Esophagus (tissue), 2 donors: ENCODE data around the gene PLA2G4A. TPM values are rescaled to one million over a fixed set of nuclear protein-coding genes. Genes with fewer than 3 reads are reported as not detected.
"Not testable (repeated sequence)": the region's sequence is repeated elsewhere in the genome, so short reads cannot be mapped to it uniquely, and the experiment has no call there.

ENCODE experiments used
- H3K27ac ChIP-seq, 2 donors: one replicate each; pipeline ENCODE4 v1.5.1; 2013; ENCODE audit warnings: low read depth in 2 of 2, mild to moderate bottlenecking in 2 of 2, inconsistent platforms in 1 of 2, low read length in 1 of 2, moderate library complexity in 1 of 2
- H3K27me3 ChIP-seq, 2 donors: one replicate each; pipeline ENCODE4 v1.6.1; 2013; ENCODE audit warnings: low read length in 2 of 2, control low read depth in 1 of 2, mild to moderate bottlenecking in 1 of 2; ENCODE audit not compliant: insufficient read depth in 2 of 2, control insufficient read depth in 1 of 2
- H3K36me3 ChIP-seq, 2 donors: one replicate each; pipeline ENCODE4 v1.6.1; 2013; ENCODE audit warnings: low read length in 1 of 2; ENCODE audit not compliant: control insufficient read depth in 2 of 2, insufficient read depth in 2 of 2
- H3K4me1 ChIP-seq, 2 donors: one replicate each; pipeline ENCODE4 v1.6.1; 2013; ENCODE audit warnings: low read length in 1 of 2; ENCODE audit not compliant: control insufficient read depth in 2 of 2, insufficient read depth in 2 of 2
- H3K4me3 ChIP-seq, 2 donors: one replicate each; pipeline ENCODE4 v1.5.1; 2013; ENCODE audit warnings: low read length in 2 of 2, mild to moderate bottlenecking in 2 of 2, low read depth in 1 of 2, moderate library complexity in 1 of 2
- H3K9me3 ChIP-seq, 2 donors: one replicate each; pipeline ENCODE4 v1.6.1; 2013; ENCODE audit warnings: mild to moderate bottlenecking in 2 of 2, low read depth in 1 of 2, low read length in 1 of 2, moderate library complexity in 1 of 2; ENCODE audit not compliant: control insufficient read depth in 2 of 2, insufficient read depth in 1 of 2
- WGBS, 2 donors: extraction: QIAGEN DNeasy Blood & Tissue Kit; methylation state at CpG; one replicate each; pipeline ENCODE4 v1.1.7; 2013; 5-methylcytosine and 5-hydroxymethylcytosine counted together
- polyA plus RNA-seq, 2 donors: library from polyadenylated mRNA; stranded (reverse); fragments of 200-250 nt; gene quantifications; one replicate each; pipeline ENCODE4 v1.2.3, GENCODE V29; 2013
- donor health status: healthy with polysubstance abuse.
- donor health status: Bipolar disorder and iron deficiency.

PLA2G4A gene
- polyA plus RNA-seq, 2 donors, result 3.1 to 6.3 TPM

GRCh38 chr1:186922814-186923213, 94.1 kb downstream of the PLA2G4A start:
- WGBS, 2 donors, result 57 to 63% methylated on average over 4 of the region's 4 CpGs
- not testable (repeated sequence) for H3K36me3 ChIP-seq, H3K9me3 ChIP-seq, H3K4me1 ChIP-seq, H3K4me3 ChIP-seq, H3K27me3 ChIP-seq, H3K27ac ChIP-seq

GRCh38 chr1:186923486-186923885, 94.7 kb downstream of the PLA2G4A start:
- no peaks in the 10 kb centered on the region for H3K4me1 ChIP-seq
- H3K27ac ChIP-seq, result no peak overlapping the region
- WGBS, 2 donors, result 36 to 43% methylated on average over 2 of the region's 2 CpGs
- H3K36me3 ChIP-seq, result no peaks in the 10 kb centered on the region
- H3K4me3 ChIP-seq, result no peak overlapping the region
- H3K9me3 ChIP-seq, result no peaks in the 10 kb centered on the region
- no peaks in the 10 kb centered on the region for H3K27me3 ChIP-seq

- H3K4me3 ChIP-seq, result no peak overlapping the region
- no peaks in the 10 kb centered on the region for H3K9me3 ChIP-seq
- no peaks in the 10 kb centered on the region for H3K36me3 ChIP-seq
- WGBS, 2 donors, result 46 to 49% methylated on average over 3 of the region's 3 CpGs
- H3K27me3 ChIP-seq, result no peaks in the 10 kb centered on the region
- no peak overlapping the region for H3K27ac ChIP-seq
- no peaks in the 10 kb centered on the region for H3K4me1 ChIP-seq
Measured at GRCh38 chr1:186925881-186926669, 97.3 kb downstream of the PLA2G4A start.

GRCh38 chr1:186927884-186928283, 99.1 kb downstream of the PLA2G4A start:
- H3K4me3 ChIP-seq, result no peak overlapping the region
- WGBS, 2 donors, result 60 to 80% methylated on average over 4 of the region's 4 CpGs

GRCh38 chr1:186930238-186930637, 101.5 kb downstream of the PLA2G4A start:
- H3K9me3 ChIP-seq, result no peaks in the 10 kb centered on the region
- H3K27me3 ChIP-seq, result no peaks in the 10 kb centered on the region
- no peaks in the 10 kb centered on the region for H3K4me1 ChIP-seq
- WGBS, 2 donors, result 83 to 87% methylated on average over 2 of the region's 2 CpGs
- H3K27ac ChIP-seq, result no peak overlapping the region
- no peak overlapping the region for H3K4me3 ChIP-seq
- no peaks in the 10 kb centered on the region for H3K36me3 ChIP-seq

More at GRCh38 chr1:186927884-186928283, 99.1 kb downstream of the PLA2G4A start:
- no peaks in the 10 kb centered on the region for H3K27me3 ChIP-seq
- no peaks in the 10 kb centered on the region for H3K9me3 ChIP-seq
- no peak overlapping the region for H3K27ac ChIP-seq
- no peaks in the 10 kb centered on the region for H3K4me1 ChIP-seq
- no peaks in the 10 kb centered on the region for H3K36me3 ChIP-seq

- 75 to 76% methylated on average over 3 of the region's 3 CpGs for WGBS, 2 donors
- no peaks in the 10 kb centered on the region for H3K4me1 ChIP-seq
- H3K36me3 ChIP-seq, result no peaks in the 10 kb centered on the region
- no peaks in the 10 kb centered on the region for H3K9me3 ChIP-seq
- H3K27ac ChIP-seq, result no peak overlapping the region
- no peaks in the 10 kb centered on the region for H3K27me3 ChIP-seq
- H3K4me3 ChIP-seq, result no peak overlapping the region
Measured at GRCh38 chr1:186937016-186937670, 108.4 kb downstream of the PLA2G4A start.

- Histone ChIP-seq H3K36me3 (no peaks in the 10 kb centered on the region), H3K27ac (no peak overlapping the region), H3K27me3 (no peaks in the 10 kb centered on the region), H3K4me3 (no peak overlapping the region), H3K9me3 (no peaks in the 10 kb centered on the region), H3K4me1 (no peaks in the 10 kb centered on the region)
- WGBS, 2 donors, result 76 to 81% methylated on average over 8 of the region's 8 CpGs
Measured at GRCh38 chr1:186943891-186944686, 115.3 kb downstream of the PLA2G4A start.

GRCh38 chr1:186945146-186945545, 116.4 kb downstream of the PLA2G4A start:
- Histone ChIP-seq H3K27ac (no peak overlapping the region), H3K27me3 (no peaks in the 10 kb centered on the region), H3K4me1 (no peaks in the 10 kb centered on the region), H3K36me3 (no peaks in the 10 kb centered on the region), H3K9me3 (no peaks in the 10 kb centered on the region), H3K4me3 (no peak overlapping the region)
- 85 to 92% methylated on average over 4 of the region's 4 CpGs for WGBS, 2 donors

- Histone ChIP-seq H3K9me3 (no peaks in the 10 kb centered on the region), H3K36me3 (no peaks in the 10 kb centered on the region), H3K27me3 (no peaks in the 10 kb centered on the region), H3K4me3 (no peak overlapping the region), H3K4me1 (no peaks in the 10 kb centered on the region), H3K27ac (no peak overlapping the region)
- 72 to 77% methylated on average over 4 of the region's 4 CpGs for WGBS, 2 donors
Measured at GRCh38 chr1:186948535-186948934, 119.8 kb downstream of the PLA2G4A start.
